SK-N-SH (cell line): Measurements from ENCODE around the gene CHST9. TPM values are rescaled to one million over a fixed set of nuclear protein-coding genes. Genes with fewer than 3 reads are reported as not detected.

Source experiments
- CTCF ChIA-PET: fragments of 300-600, 350-600 bp; formaldehyde crosslinking; extraction: SDS; loops from one replicate; lab custom pipeline; 2021; lab: Yijun Ruan, JAX
- POLR2A ChIA-PET: fragments of 350-600 bp; sonication (Branson Sonifier 250); formaldehyde crosslinking; extraction: SDS; loops from one replicate; lab custom pipeline; 2020; ENCODE audit warnings: antibody characterized with exemption, inconsistent platforms; lab: Yijun Ruan, JAX
- DNase-seq: peaks from one replicate; pipeline ENCODE4 v3.0.0; 2012
- H2AFZ ChIP-seq: fragments of 200-600 bp; sonication (generic); 2 replicates; pipeline ENCODE4 v1.8.1; 2016; ENCODE audit warnings: antibody characterized with exemption, mild to moderate bottlenecking, low read depth
- H3F3A ChIP-seq: fragments of 200-600 bp; sonication (generic); replicated peaks from 2 replicates; pipeline ENCODE3; 2016; ENCODE audit warnings: antibody characterized with exemption, mild to moderate bottlenecking; ENCODE audit not compliant: insufficient read depth
- H3K27ac ChIP-seq, 2 experiments: fragments of 200-500 bp in 1 of 2; fragments of 200-600 bp in 1 of 2; sonication (Bioruptor generic) in 1 of 2; sonication (generic), shearing (Covaris generic) in 1 of 2; 2 replicates each; pipeline versions ENCODE4 v1.5.1 to v1.6.1; 2014 to 2016; ENCODE audit warnings: low read depth in 2 of 2, inconsistent platforms in 1 of 2, low read length in 1 of 2, mild to moderate bottlenecking in 1 of 2, mixed read lengths in 1 of 2
- H3K27me3 ChIP-seq: fragments of 200-600 bp; sonication (generic), shearing (Covaris generic); 2 replicates; pipeline ENCODE4 v1.6.1; 2016; ENCODE audit warnings: mixed run types; ENCODE audit not compliant: insufficient read depth
- H3K36me3 ChIP-seq, 2 experiments: fragments of 200-500 bp in 1 of 2; fragments of 200-600 bp in 1 of 2; sonication (Bioruptor generic) in 1 of 2; sonication (generic) in 1 of 2; replicated peaks in 1 of 2; 2 replicates each; pipeline versions ENCODE3 to v1.5.1; 2014 to 2016; ENCODE audit warnings: low read length in 1 of 2, mild to moderate bottlenecking in 1 of 2; ENCODE audit not compliant: insufficient read depth in 2 of 2, control insufficient read depth in 1 of 2
- H3K4me1 ChIP-seq, 2 experiments: fragments of 200-500 bp in 1 of 2; fragments of 200-600 bp in 1 of 2; sonication (Bioruptor generic) in 1 of 2; sonication (generic), shearing (Covaris generic) in 1 of 2; 2 replicates each; pipeline versions ENCODE4 v1.5.1 to v1.6.1; 2014 to 2016; ENCODE audit warnings: low read depth in 1 of 2, low read length in 1 of 2, mixed run types in 1 of 2; ENCODE audit not compliant: insufficient read depth in 2 of 2, control insufficient read depth in 1 of 2
- H3K4me2 ChIP-seq: fragments of 200-600 bp; sonication (generic), shearing (Covaris generic); 2 replicates; pipeline ENCODE4 v1.6.1; 2017; ENCODE audit warnings: mixed run types
- H3K4me3 ChIP-seq, 2 experiments: fragments of 200-500 bp in 1 of 2; fragments of 200-600 bp in 1 of 2; sonication (Bioruptor generic) in 1 of 2; sonication (generic), shearing (Covaris generic) in 1 of 2; 2 replicates each; pipeline versions ENCODE4 v1.5.1 to v1.8.1; 2014 to 2016; ENCODE audit warnings: low read depth in 2 of 2, inconsistent platforms in 1 of 2, low read length in 1 of 2, mild to moderate bottlenecking in 1 of 2, mixed read lengths in 1 of 2, moderate library complexity in 1 of 2
- H3K79me2 ChIP-seq: fragments of 200-600 bp; sonication (generic); 2 replicates; pipeline ENCODE4 v1.8.1; 2017; ENCODE audit warnings: mild to moderate bottlenecking; ENCODE audit not compliant: insufficient read depth
- H3K9ac ChIP-seq: fragments of 200-600 bp; sonication (generic); 2 replicates; pipeline ENCODE4 v1.6.1; 2017; ENCODE audit warnings: mixed run types
- H3K9me2 ChIP-seq: fragments of 200-600 bp; sonication (generic); 2 replicates; pipeline ENCODE4 v1.6.1; 2017; ENCODE audit warnings: mixed run types
- H3K9me3 ChIP-seq: fragments of 200-600 bp; sonication (generic); 2 replicates; pipeline ENCODE4 v1.6.1; 2017; ENCODE audit warnings: mixed run types, mild to moderate bottlenecking, moderate library complexity
- H4K20me1 ChIP-seq: fragments of 200-600 bp; sonication (generic); 2 replicates; pipeline ENCODE4 v1.6.1; 2017; ENCODE audit warnings: mild to moderate bottlenecking, mixed run types; ENCODE audit not compliant: insufficient read depth
- CHD2 ChIP-seq: fragments of 150-350 bp; IDR thresholded peaks from 2 replicates; pipeline ENCODE4 v1.6.1; 2018; ENCODE audit warnings: low read length; ENCODE audit not compliant: partially characterized antibody
- CTCF ChIP-seq: fragments of 200-600 bp; sonication (generic); IDR thresholded peaks from 2 replicates; pipeline ENCODE4 v1.6.1; 2017; ENCODE audit warnings: antibody characterized with exemption, mild to moderate bottlenecking, moderate library complexity
- ELF1 ChIP-seq: IDR thresholded peaks from 2 replicates; pipeline ENCODE4 v1.4.0; 2012
- EZH2phosphoT487 ChIP-seq: fragments of 200-600 bp; sonication (generic); IDR thresholded peaks from 2 replicates; pipeline ENCODE4 v1.6.1; 2017; ENCODE audit warnings: low read depth, mixed run types, mild to moderate bottlenecking, antibody characterized with exemption, moderate library complexity, borderline replicate concordance
- FOXM1 ChIP-seq: IDR thresholded peaks from 2 replicates; pipeline ENCODE4 v1.4.0; 2012; ENCODE audit warnings: low read depth, mild to moderate bottlenecking
- GATA2 ChIP-seq: sonication (generic); formaldehyde crosslinking; IDR thresholded peaks from 2 replicates; pipeline ENCODE4 v1.5.0; 2020; ENCODE audit warnings: mild to moderate bottlenecking, missing genetic modification reagents
- PBX3 ChIP-seq: IDR thresholded peaks from 2 replicates; pipeline ENCODE4; 2012
- POLR2AphosphoS5 ChIP-seq: IDR thresholded peaks from 2 replicates; pipeline ENCODE4 v1.6.1; 2012; ENCODE audit warnings: low read depth, low read length
- RAD21 ChIP-seq: IDR thresholded peaks from 2 replicates; pipeline ENCODE4 v1.6.1; 2012; ENCODE audit warnings: mild to moderate bottlenecking, low read length
- RFX5 ChIP-seq: IDR thresholded peaks from 2 replicates; pipeline ENCODE4 v1.6.1; 2012; ENCODE audit warnings: mild to moderate bottlenecking, improper control_type of control experiment, low read length
- TAF1 ChIP-seq: IDR thresholded peaks from 2 replicates; pipeline ENCODE4 v1.6.1; 2012; ENCODE audit warnings: low read depth, mild to moderate bottlenecking, low read length, moderate library complexity, borderline replicate concordance
- WGBS: methylation state at CpG from one replicate; pipeline ENCODE4 v1.1.6; 2017; ENCODE audit warnings: low lambda C conversion rate; 5-methylcytosine and 5-hydroxymethylcytosine counted together
- polyA plus RNA-seq, 3 experiments: library from polyadenylated mRNA; depleted of rRNA; stranded (reverse); fragments of >200 nt; gene quantifications; 2 replicates each; pipeline ENCODE4 v1.2.3, GENCODE V29; 2012

The CHST9 gene
- polyA plus RNA-seq, 1 of the 3 experiments (the other 2 are of a cell fraction) = not detected

- H4K20me1 ChIP-seq = no peaks in the 10 kb centered on the region
- no peak overlapping the region for H2AFZ ChIP-seq
- no peak overlapping the region for H3K4me3 ChIP-seq
- no peak for DNase-seq
- H3K79me2 ChIP-seq = no peaks in the 10 kb centered on the region
- no peaks in the 10 kb centered on the region for H3K4me1 ChIP-seq
- no peak for TF ChIP-seq FOXM1
- no peak for TF ChIP-seq RAD21
- TF ChIP-seq PBX3 = no peak
- no peak for TF ChIP-seq EZH2phosphoT487
- TF ChIP-seq TAF1 = no peak
- no peak for TF ChIP-seq CHD2
- TF ChIP-seq RFX5 = no peak
- no peak for TF ChIP-seq ELF1
- H3K9ac ChIP-seq = no peak overlapping the region
- H3K9me2 ChIP-seq = no peaks in the 10 kb centered on the region
- H3K36me3 ChIP-seq = no peaks in the 10 kb centered on the region
- no peaks in the 10 kb centered on the region for H3F3A ChIP-seq
- no peaks in the 10 kb centered on the region for H3K9me3 ChIP-seq
- no peaks in the 10 kb centered on the region for H3K27me3 ChIP-seq
- no peak overlapping the region for H3K27ac ChIP-seq
- 60% methylated on average over 1 of the region's 2 CpGs for WGBS
- POLR2A ChIA-PET = no interaction called here
- H3K4me2 ChIP-seq = no peak overlapping the region
- CTCF ChIA-PET = no interaction called here
Measured at GRCh38 chr18:27010784-27011183, 174.3 kb downstream of the CHST9 start.

GRCh38 chr18:27009293-27009692 lies 175.8 kb downstream of the CHST9 start:
- Histone ChIP-seq H3K4me3 (no peak overlapping the region), H3K79me2 (no peaks in the 10 kb centered on the region), H3K36me3 (no peaks in the 10 kb centered on the region), H3K4me2 (no peak overlapping the region)
- CTCF ChIA-PET = no interaction called here
- TF ChIP-seq CHD2 (no peak), CTCF (no peak), POLR2AphosphoS5 (no peak), GATA2 (no peak)
- TF ChIP-seq, all 33 proteins: peak for 0
- Histone ChIP-seq H3K27ac (no peak overlapping the region), H3K4me1 (peaks cover 0 to under 1% of the 10 kb centered on the region in 2 experiments; a peak in 1 of 4 replicates), H3F3A (no peaks in the 10 kb centered on the region), H2AFZ (no peak overlapping the region), H3K9me2 (no peaks in the 10 kb centered on the region), H3K27me3 (no peaks in the 10 kb centered on the region), H4K20me1 (no peaks in the 10 kb centered on the region), H3K9me3 (no peaks in the 10 kb centered on the region), H3K9ac (no peak overlapping the region)
- WGBS = 9% methylated on average over 1 of the region's 1 CpG
- POLR2A ChIA-PET = no interaction called here
- DNase-seq = no peak
